Stomach (tissue), 9 donors: ENCODE measurements around the gene PITPNM1. TPM values are rescaled to one million over a fixed set of nuclear protein-coding genes. Genes with fewer than 3 reads are reported as not detected.
A peak's percentile ranks its signal among the peaks of the same experiment; 100 is the strongest.

Experiments used
- DNase-seq, 2 donors: peaks; one replicate each; pipeline versions ENCODE4 v3.0.0 to v3.0.0-alpha.2; 2013 to 2019
- H3K27ac ChIP-seq, 5 donors: fragments of 200-600 bp in 4 of 5; sonication (generic) in 4 of 5; one replicate each; pipeline ENCODE4 v1.5.1; 2013 to 2019; ENCODE audit warnings: mild to moderate bottlenecking in 1 of 5, moderate library complexity in 1 of 5
- H3K27me3 ChIP-seq, 3 donors: fragments of 200-600 bp; sonication (generic); one replicate each; pipeline ENCODE4 v1.5.1; 2017 to 2019; ENCODE audit warnings: mixed run types in 1 of 3
- H3K36me3 ChIP-seq, 4 donors: fragments of 200-600 bp; sonication (generic); 1 replicate in 3 of 4; 2 replicates in 1 of 4; pipeline ENCODE4 v1.5.1; 2016 to 2019
- H3K4me1 ChIP-seq, 4 donors: fragments of 200-600 bp; sonication (generic); one replicate each; pipeline ENCODE4 v1.5.1; 2016 to 2019
- H3K4me3 ChIP-seq, 4 donors: fragments of 200-600 bp; sonication (generic) in 3 of 4; one replicate each; pipeline ENCODE4 v1.5.1; 2016 to 2019; ENCODE audit warnings: mild to moderate bottlenecking in 1 of 4
- H3K9me3 ChIP-seq, 4 donors: fragments of 200-600 bp; sonication (generic); one replicate each; pipeline ENCODE4 v1.5.1; 2016 to 2019
- CTCF ChIP-seq, 7 experiments: fragments of 450-650 bp in 4 of 7; fragments of 200-600 bp in 3 of 7; sonication (generic) in 3 of 7; IDR thresholded peaks; one replicate each; pipeline ENCODE4 v1.5.1; 2016 to 2019; ENCODE audit warnings: antibody characterized with exemption in 7 of 7, control low read depth in 2 of 7, mild to moderate bottlenecking in 1 of 7
- EP300 ChIP-seq: sonication (generic); formaldehyde crosslinking; IDR thresholded peaks from one replicate; pipeline ENCODE4 v1.6.1; 2017; ENCODE audit warnings: antibody characterized with exemption
- POLR2A ChIP-seq, 4 donors: fragments of 450-650 bp; IDR thresholded peaks; one replicate each; pipeline ENCODE4 v1.6.1; 2016; ENCODE audit warnings: antibody characterized with exemption in 4 of 4, control low read depth in 2 of 4, mild to moderate bottlenecking in 1 of 4, moderate library complexity in 1 of 4
- POLR2AphosphoS5 ChIP-seq, 3 donors: sonication (generic); formaldehyde crosslinking; IDR thresholded peaks; one replicate each; pipeline ENCODE4 v1.6.1; 2016; ENCODE audit warnings: antibody characterized with exemption in 3 of 3
- WGBS, 5 donors: extraction: QIAGEN DNeasy Blood & Tissue Kit in 3 of 5; methylation state at CpG; one replicate each; pipeline versions ENCODE4 v1.1.5 to v1.1.7; 2013 to 2018; 5-methylcytosine and 5-hydroxymethylcytosine counted together
- intact Hi-C: fragments of 100-400 bp; cut with DNase I; formaldehyde crosslinking; loops from one replicate; pipeline ENCODE4 v1.15.1; 2023; ENCODE audit warnings: low total_unique reads
- polyA plus RNA-seq, 3 donors: library from polyadenylated mRNA; stranded (reverse); fragments of 200-250 nt; gene quantifications; one replicate each; pipeline ENCODE4 v1.2.3, GENCODE V29; 2013
- small RNA-seq, 4 donors: library from RNA; depleted of rRNA; stranded (forward); fragments of <200 nt; gene quantifications; one replicate each; pipeline ENCODE3, GENCODE V24; 2016
- total RNA-seq, 5 donors: library from RNA; depleted of rRNA; stranded (reverse); fragments of >200 nt; gene quantifications; one replicate each; pipeline versions ENCODE4 v1.1.0 to v1.2.3, GENCODE V29; 2014 to 2016
- donor health status: healthy with polysubstance abuse.
- donor health status: Bipolar disorder and iron deficiency.
- donor health status: healthy.

Gene PITPNM1
- total and polyA plus RNA-seq, 8 donors: 12.3 to 133 (median 21.1) TPM

GRCh38 chr11:67448220-67448609, 56.9 kb downstream of the PITPNM1 start:
- DNase-seq: no peak
- TF ChIP-seq EP300: no peak
- TF ChIP-seq POLR2AphosphoS5 (IDR thresholded peaks at IDR 0.05): no peak
- no peak for TF ChIP-seq POLR2A (IDR thresholded peaks at IDR 0.05)
- no peak for TF ChIP-seq CTCF (IDR thresholded peaks at IDR 0.05)
- no peaks in the 10 kb centered on the region for H3K9me3 ChIP-seq
- H3K4me3 ChIP-seq: no peak overlapping the region
- H3K27me3 ChIP-seq: no peaks in the 10 kb centered on the region
- intact Hi-C loops: no loop called here
- H3K36me3 ChIP-seq: no peaks in the 10 kb centered on the region
- no peak overlapping the region for H3K27ac ChIP-seq
- H3K4me1 ChIP-seq: peaks cover 9 to 32% (median 21%) of the 10 kb centered on the region in 4 donors
- WGBS, 5 donors: 84 to 92% (median 90%) methylated on average over 7 of the region's 7 CpGs

- Histone ChIP-seq H3K27ac (no peak overlapping the region), H3K27me3 (no peaks in the 10 kb centered on the region), H3K9me3 (no peaks in the 10 kb centered on the region), H3K36me3 (peaks cover 0 to 17% (median 17%) of the 10 kb centered on the region in 4 donors), H3K4me1 (peaks cover 28 to 43% (median 36%) of the 10 kb centered on the region in 4 donors), H3K4me3 (no peak overlapping the region)
- DNase-seq: no peak
- WGBS, 5 donors: 73 to 98% (median 87%) methylated on average over 5 of the region's 5 CpGs
- TF ChIP-seq POLR2A (IDR thresholded peaks at IDR 0.05) (no peak), CTCF (IDR thresholded peaks at IDR 0.05) (no peak), EP300 (no peak), POLR2AphosphoS5 (IDR thresholded peaks at IDR 0.05) (no peak)
- intact Hi-C loops: no loop called here
These were observed 59.6 kb downstream of the PITPNM1 start for GRCh38 chr11:67445515-67445914.

- peak overlapping the region; percentile 88 to 96 (median 95) for H3K27ac ChIP-seq
- H3K27me3 ChIP-seq: no peaks in the 10 kb centered on the region
- peak in 1 of 2 donors; percentile 38 for DNase-seq
- H3K9me3 ChIP-seq: no peaks in the 10 kb centered on the region
- peaks cover 39 to 63% (median 55%) of the 10 kb centered on the region in 4 donors for H3K4me1 ChIP-seq
- WGBS, 5 donors: 27 to 36% (median 30%) methylated on average over 28 to 44 of the region's 45 CpGs
- intact Hi-C loops: no loop called here
- peak overlapping the region; percentile 77 to 82 (median 78) for H3K4me3 ChIP-seq
- peaks cover 4 to 45% (median 45%) of the 10 kb centered on the region in 4 donors for H3K36me3 ChIP-seq
- TF ChIP-seq EP300 (no peak), CTCF (IDR thresholded peaks at IDR 0.05) (no peak), POLR2AphosphoS5 (IDR thresholded peaks at IDR 0.05) (no peak), POLR2A (IDR thresholded peaks at IDR 0.05) (no peak)
These were observed 62.4 kb downstream of the PITPNM1 start for GRCh38 chr11:67442504-67443404.

Small RNA genes lying within 50 kb of the gene (small RNA-seq; reads per million reads assigned to genes)
- gene MIR6752: 0 reads per million in 4 donors

Other genes starting within 250 kb of the PITPNM1 start
- 100 to 1,000 TPM in 4 of 5 donors, 10 to 100 TPM in 1; 53.8 to 266 (median 131) TPM for gene GRK2, start 238.9 kb downstream of the PITPNM1 start, total RNA-seq
- gene GRK2, start 238.9 kb downstream of the PITPNM1 start, polyA plus RNA-seq: 10 to 100 TPM; 44.0 to 59.4 (median 46.5) TPM
- 10 to 100 TPM; 24.6 to 96.4 (median 42.6) TPM for gene ANKRD13D, start 216.1 kb downstream of the PITPNM1 start, total RNA-seq
- 10 to 100 TPM; 18.5 to 61.3 (median 30.9) TPM for gene ANKRD13D, start 216.1 kb downstream of the PITPNM1 start, polyA plus RNA-seq
- gene SSH3, start 201.8 kb downstream of the PITPNM1 start, total RNA-seq: 100 to 1,000 TPM in 3 of 5 donors, 10 to 100 TPM in 2; 23.5 to 217 (median 103) TPM
- gene SSH3, start 201.8 kb downstream of the PITPNM1 start, polyA plus RNA-seq: 10 to 100 TPM; 18.8 to 34.3 (median 22.6) TPM
- 100 to 1,000 TPM in 1 of 5 donors, 10 to 100 TPM in 4; 13.8 to 117 (median 54.8) TPM for gene POLD4, start 151.8 kb downstream of the PITPNM1 start, total RNA-seq
- gene POLD4, start 151.8 kb downstream of the PITPNM1 start, polyA plus RNA-seq: 100 to 1,000 TPM; 129 to 316 (median 153) TPM
- 10 to 100 TPM in 3 of 5 donors, 1 to 10 TPM in 1, not detected in 1; 2.6 to 69.2 (median 17.8) TPM for gene CLCF1, start 131.8 kb downstream of the PITPNM1 start, total RNA-seq
- 1 to 10 TPM; 2.7 to 5.4 (median 3.2) TPM for gene CLCF1, start 131.8 kb downstream of the PITPNM1 start, polyA plus RNA-seq
- 10 to 100 TPM in 4 of 5 donors, 1 to 10 TPM in 1; 7.0 to 88.9 (median 29.5) TPM for gene RAD9A, start 113.4 kb downstream of the PITPNM1 start, total RNA-seq
- gene RAD9A, start 113.4 kb downstream of the PITPNM1 start, polyA plus RNA-seq: 10 to 100 TPM; 11.8 to 30.3 (median 17.0) TPM
- 100 to 1,000 TPM in 2 of 5 donors, 10 to 100 TPM in 3; 28.6 to 229 (median 97.9) TPM for gene PPP1CA, start 103.5 kb downstream of the PITPNM1 start, total RNA-seq
- 100 to 1,000 TPM; 109 to 203 (median 153) TPM for gene PPP1CA, start 103.5 kb downstream of the PITPNM1 start, polyA plus RNA-seq
- gene TBC1D10C, start 101.3 kb downstream of the PITPNM1 start, total RNA-seq: 10 to 100 TPM in 1 of 5 donors, 1 to 10 TPM in 3, under 1 TPM in 1; 0.29 to 12.0 (median 3.5) TPM
- gene TBC1D10C, start 101.3 kb downstream of the PITPNM1 start, polyA plus RNA-seq: 1 to 10 TPM; 2.8 to 6.1 (median 5.5) TPM
- gene CARNS1, start 89.7 kb downstream of the PITPNM1 start, total RNA-seq: 10 to 100 TPM in 3 of 5 donors, 1 to 10 TPM in 1, under 1 TPM in 1; 0.29 to 33.3 (median 15.4) TPM
- gene CARNS1, start 89.7 kb downstream of the PITPNM1 start, polyA plus RNA-seq: 1 to 10 TPM in 2 of 3 donors, under 1 TPM in 1; 0.88 to 3.4 (median 2.4) TPM
- gene RPS6KB2, start 76.9 kb downstream of the PITPNM1 start, total RNA-seq: 100 to 1,000 TPM in 2 of 5 donors, 10 to 100 TPM in 3; 29.7 to 434 (median 82.3) TPM
- 10 to 100 TPM; 49.3 to 74.1 (median 68.9) TPM for gene RPS6KB2, start 76.9 kb downstream of the PITPNM1 start, polyA plus RNA-seq
- 10 to 100 TPM in 1 of 5 donors, 1 to 10 TPM in 2, not detected in 2; 1.7 to 15.2 (median 3.5) TPM for gene PTPRCAP, start 67.7 kb downstream of the PITPNM1 start, total RNA-seq
- gene PTPRCAP, start 67.7 kb downstream of the PITPNM1 start, polyA plus RNA-seq: 10 to 100 TPM in 2 of 3 donors, 1 to 10 TPM in 1; 4.5 to 25.3 (median 20.2) TPM
- gene CORO1B, start 61.9 kb downstream of the PITPNM1 start, total RNA-seq: 100 to 1,000 TPM in 2 of 5 donors, 10 to 100 TPM in 3; 48.3 to 160 (median 82.2) TPM
- 100 to 1,000 TPM in 2 of 3 donors, 10 to 100 TPM in 1; 84.4 to 125 (median 104) TPM for gene CORO1B, start 61.9 kb downstream of the PITPNM1 start, polyA plus RNA-seq
- not detected for gene GPR152, start 52.6 kb downstream of the PITPNM1 start, total RNA-seq
- gene GPR152, start 52.6 kb downstream of the PITPNM1 start, polyA plus RNA-seq: not detected
- under 1 TPM in 3 of 5 donors, not detected in 2; 0.43 to 0.73 (median 0.45) TPM for gene CABP4, start 50.0 kb downstream of the PITPNM1 start, total RNA-seq
- gene CABP4, start 50.0 kb downstream of the PITPNM1 start, polyA plus RNA-seq: 1 to 10 TPM in 2 of 3 donors, under 1 TPM in 1; 0.50 to 1.7 (median 1.7) TPM
- 100 to 1,000 TPM in 3 of 5 donors, 10 to 100 TPM in 2; 57.6 to 392 (median 174) TPM for gene TMEM134, start 36.1 kb downstream of the PITPNM1 start, total RNA-seq
- gene TMEM134, start 36.1 kb downstream of the PITPNM1 start, polyA plus RNA-seq: 100 to 1,000 TPM; 118 to 130 (median 126) TPM
- gene AIP, start 22.3 kb downstream of the PITPNM1 start, total RNA-seq: 100 to 1,000 TPM in 1 of 5 donors, 10 to 100 TPM in 4; 36.4 to 140 (median 60.7) TPM
- 10 to 100 TPM; 75.5 to 86.6 (median 84.2) TPM for gene AIP, start 22.3 kb downstream of the PITPNM1 start, polyA plus RNA-seq
- 10 to 100 TPM in 4 of 5 donors, 1 to 10 TPM in 1; 8.3 to 68.3 (median 52.7) TPM for gene CDK2AP2, start 2.8 kb upstream of the PITPNM1 start, total RNA-seq
- gene CDK2AP2, start 2.8 kb upstream of the PITPNM1 start, polyA plus RNA-seq: 10 to 100 TPM; 60.9 to 95.9 (median 74.7) TPM
- not detected for gene CABP2, start 18.1 kb upstream of the PITPNM1 start, total RNA-seq
- gene CABP2, start 18.1 kb upstream of the PITPNM1 start, polyA plus RNA-seq: not detected
- gene GSTP1, start 78.4 kb upstream of the PITPNM1 start, total RNA-seq: 100 to 1,000 TPM; 393 to 726 (median 523) TPM
- 1,000 to 10,000 TPM in 2 of 3 donors, 100 to 1,000 TPM in 1; 670 to 2,840 (median 1,703) TPM for gene GSTP1, start 78.4 kb upstream of the PITPNM1 start, polyA plus RNA-seq
- 100 to 1,000 TPM; 186 to 806 (median 497) TPM for gene NDUFV1, start 101.6 kb upstream of the PITPNM1 start, total RNA-seq
- gene NDUFV1, start 101.6 kb upstream of the PITPNM1 start, polyA plus RNA-seq: 100 to 1,000 TPM; 148 to 193 (median 181) TPM
- 100 to 1,000 TPM in 1 of 5 donors, 1 to 10 TPM in 2, not detected in 2; 4.6 to 333 (median 8.8) TPM for gene NUDT8, start 124.6 kb upstream of the PITPNM1 start, total RNA-seq
- 10 to 100 TPM; 15.0 to 41.0 (median 19.5) TPM for gene NUDT8, start 124.6 kb upstream of the PITPNM1 start, polyA plus RNA-seq
- gene TBX10, start 134.4 kb upstream of the PITPNM1 start, total RNA-seq: not detected
- gene TBX10, start 134.4 kb upstream of the PITPNM1 start, polyA plus RNA-seq: not detected
- gene ACY3, start 145.4 kb upstream of the PITPNM1 start, total RNA-seq: 10 to 100 TPM in 1 of 5 donors, 1 to 10 TPM in 2, under 1 TPM in 1, not detected in 1; 0.45 to 17.1 (median 1.1) TPM
- 1 to 10 TPM; 7.5 to 9.1 (median 8.7) TPM for gene ACY3, start 145.4 kb upstream of the PITPNM1 start, polyA plus RNA-seq
- gene ALDH3B2, start 169.3 kb upstream of the PITPNM1 start, total RNA-seq: under 1 TPM in 1 of 5 donors, not detected in 4; 0.89 TPM
- 10 to 100 TPM in 1 of 3 donors, not detected in 2; 23.5 TPM for gene ALDH3B2, start 169.3 kb upstream of the PITPNM1 start, polyA plus RNA-seq